ENCODE measurements around the gene GPR152.
A peak's percentile ranks its signal among the peaks of the same experiment; 100 is the strongest.

Gene GPR152

DNA sequence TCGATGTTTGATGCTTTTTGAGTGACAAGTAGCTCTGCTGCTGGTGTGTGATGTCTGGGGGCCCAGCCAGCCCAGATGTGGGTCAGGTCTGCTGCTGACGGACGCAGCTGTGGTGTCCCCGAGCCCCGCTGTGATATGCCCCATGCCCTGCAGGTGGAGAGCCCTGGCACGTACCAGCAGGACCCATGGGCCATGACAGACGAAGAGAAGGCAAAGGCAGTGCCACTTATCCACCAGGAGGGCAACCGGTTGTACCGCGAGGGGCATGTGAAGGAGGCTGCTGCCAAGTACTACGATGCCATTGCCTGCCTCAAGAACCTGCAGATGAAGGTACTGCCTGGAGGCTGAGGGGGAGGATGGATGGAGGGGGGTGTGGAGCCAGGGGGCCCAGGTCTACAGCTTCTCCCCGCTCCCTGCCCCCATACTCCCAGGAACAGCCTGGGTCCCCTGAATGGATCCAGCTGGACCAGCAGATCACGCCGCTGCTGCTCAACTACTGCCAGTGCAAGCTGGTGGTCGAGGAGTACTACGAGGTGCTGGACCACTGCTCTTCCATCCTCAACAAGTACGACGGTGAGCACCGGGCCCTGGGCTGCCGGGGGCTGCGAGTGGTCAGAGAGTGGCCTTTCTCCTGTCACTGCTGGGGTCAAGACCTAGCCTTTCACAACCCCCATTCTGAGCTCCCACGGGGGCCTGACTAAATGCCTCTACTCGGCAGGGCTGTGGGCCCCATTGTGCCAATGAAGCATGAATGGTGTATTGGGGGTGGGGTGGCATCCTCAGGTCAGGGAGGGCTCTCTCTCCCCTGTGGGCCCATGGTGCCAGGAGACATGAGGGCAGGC, 37.6 kb upstream of the GPR152 start:
- Histone ChIP-seq H3K4me1 (ENCODE audit: control insufficient read depth in 2 of 2, insufficient read depth in 1 of 2, low read depth in 1 of 2, low read length in 2 of 2) (no peaks in the 10 kb centered on the region), H3K23ac (ENCODE audit: low read depth, low read length, poor library complexity) (no peak overlapping the region), H4K91ac (ENCODE audit: low read depth, low read length, poor library complexity) (no peak overlapping the region), H4K8ac (ENCODE audit: low read depth, low read length) (peak overlapping the region; percentile 82), H3K36me3 (replicated peaks in 1 of 2; ENCODE audit: control insufficient read depth in 2 of 2, insufficient read depth in 2 of 2, low read length in 2 of 2) (peaks cover 44 to 78% of the 10 kb centered on the region in 2 donors), H2BK15ac (ENCODE audit: low read length) (no peak overlapping the region), H2BK120ac (ENCODE audit: low read depth, low read length) (no peak overlapping the region), H3K27ac (replicated peaks; ENCODE audit: low read length) (no peak overlapping the region), H3K4ac (ENCODE audit: low read length) (no peak overlapping the region), H3K9ac (ENCODE audit: low read depth, low read length, poor library complexity) (peak overlapping the region; percentile 70), H2AFZ (ENCODE audit: low read length) (no peak overlapping the region), H2BK5ac (ENCODE audit: low read length) (peak overlapping the region; percentile 53), H3K27me3 (ENCODE audit: control insufficient read depth in 3 of 3, insufficient read depth in 3 of 3, low read depth in 1 of 3, low read length in 3 of 3) (no peaks in the 10 kb centered on the region), H2AK5ac (ENCODE audit: low read depth, low read length) (no peak overlapping the region), H3K79me1 (ENCODE audit: low read depth, low read length) (peaks cover 10% of the 10 kb centered on the region), H2BK12ac (ENCODE audit: low read length) (no peak overlapping the region), H3K9me3 (replicated peaks in 1 of 2; ENCODE audit: control insufficient read depth in 2 of 2, insufficient read depth in 1 of 2, low read depth in 1 of 2, low read length in 2 of 2) (no peaks in the 10 kb centered on the region), H3K4me2 (ENCODE audit: insufficient read depth, low read length, poor library complexity, severe bottlenecking) (no peak overlapping the region), H3K18ac (ENCODE audit: low read length) (peak overlapping the region; percentile 57), H3K14ac (ENCODE audit: low read length) (no peak overlapping the region), H3K4me3 (ENCODE audit: low read length in 2 of 2) (no peak overlapping the region)
- no CpG with 5 or more reads among the region's 23 CpGs for WGBS, 2 donors (ENCODE audit: extremely low coverage in 2 of 2, insufficient read length in 2 of 2, insufficient replicate concordance in 1 of 2)
- DNase-seq (ENCODE audit: low spot score) = no peak

- Histone ChIP-seq H3K18ac (ENCODE audit: low read length) (peak overlapping the region; percentile 48), H2AK5ac (ENCODE audit: low read depth, low read length) (no peak overlapping the region), H2BK12ac (ENCODE audit: low read length) (peak overlapping the region; percentile 41), H4K91ac (ENCODE audit: low read depth, low read length, poor library complexity) (no peak overlapping the region), H4K8ac (ENCODE audit: low read depth, low read length) (no peak overlapping the region), H3K4me2 (ENCODE audit: insufficient read depth, low read length, poor library complexity, severe bottlenecking) (no peak overlapping the region), H3K14ac (ENCODE audit: low read length) (peak overlapping the region; percentile 21), H3K79me1 (ENCODE audit: low read depth, low read length) (peaks cover 13% of the 10 kb centered on the region), H2BK120ac (ENCODE audit: low read depth, low read length) (no peak overlapping the region), H2BK5ac (ENCODE audit: low read length) (peak overlapping the region; percentile 53), H3K4me1 (ENCODE audit: control insufficient read depth in 2 of 2, insufficient read depth in 1 of 2, low read depth in 1 of 2, low read length in 2 of 2) (no peaks in the 10 kb centered on the region), H2AFZ (ENCODE audit: low read length) (no peak overlapping the region), H3K27ac (replicated peaks; ENCODE audit: low read length) (no peak overlapping the region), H3K4me3 (ENCODE audit: low read length in 2 of 2) (no peak overlapping the region), H3K27me3 (ENCODE audit: control insufficient read depth in 3 of 3, insufficient read depth in 3 of 3, low read depth in 1 of 3, low read length in 3 of 3) (no peaks in the 10 kb centered on the region), H3K36me3 (replicated peaks in 1 of 2; ENCODE audit: control insufficient read depth in 2 of 2, insufficient read depth in 2 of 2, low read length in 2 of 2) (peaks cover 40 to 76% of the 10 kb centered on the region in 2 donors), H3K23ac (ENCODE audit: low read depth, low read length, poor library complexity) (peak overlapping the region; percentile 65), H3K4ac (ENCODE audit: low read length) (peak overlapping the region; percentile 66), H2BK15ac (ENCODE audit: low read length) (no peak overlapping the region), H3K9ac (ENCODE audit: low read depth, low read length, poor library complexity) (peak overlapping the region; percentile 70), H3K9me3 (replicated peaks in 1 of 2; ENCODE audit: control insufficient read depth in 2 of 2, insufficient read depth in 1 of 2, low read depth in 1 of 2, low read length in 2 of 2) (no peaks in the 10 kb centered on the region)
- no CpG with 5 or more reads among the region's 25 CpGs for WGBS, 2 donors (ENCODE audit: extremely low coverage in 2 of 2, insufficient read length in 2 of 2, insufficient replicate concordance in 1 of 2)
- DNase-seq (ENCODE audit: low spot score) = no peak
Observed at GRCh38 chr11:67489203-67489884, 36.8 kb upstream of the GPR152 start.

DNA sequence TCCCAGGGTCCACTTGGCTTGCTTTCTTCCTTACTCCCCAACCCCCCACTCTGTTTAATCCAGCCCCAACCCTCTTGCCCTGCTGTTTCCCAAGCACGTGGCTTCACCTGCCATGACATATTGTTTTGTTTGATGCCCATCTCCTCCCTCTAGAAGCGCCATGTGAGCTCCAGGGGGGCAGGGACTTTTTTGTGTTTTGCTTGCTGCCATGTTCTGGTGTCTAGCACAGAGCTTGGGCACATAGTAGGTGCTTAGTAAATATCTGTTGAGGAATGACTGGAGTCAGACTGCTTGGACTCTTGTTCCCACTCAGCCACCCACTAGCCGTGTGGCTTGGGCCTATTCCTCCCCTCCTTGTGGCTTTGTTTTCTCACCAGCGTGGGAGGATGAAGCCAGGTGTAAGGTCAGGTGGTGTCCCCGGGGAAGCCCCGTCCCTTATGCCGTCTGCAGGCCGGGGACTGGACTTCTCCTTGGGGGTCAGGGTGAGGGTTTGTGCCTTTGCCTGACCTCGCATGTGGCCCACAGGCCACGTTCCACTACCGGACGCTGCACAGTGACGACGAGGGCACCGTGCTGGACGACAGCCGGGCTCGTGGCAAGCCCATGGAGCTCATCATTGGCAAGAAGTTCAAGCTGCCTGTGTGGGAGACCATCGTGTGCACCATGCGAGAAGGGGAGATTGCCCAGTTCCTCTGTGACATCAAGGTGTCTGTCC, 34.1 kb upstream of the GPR152 start:
- Histone ChIP-seq H2BK12ac (ENCODE audit: low read length) (no peak overlapping the region), H3K9ac (ENCODE audit: low read depth, low read length, poor library complexity) (peak overlapping the region; percentile 21), H3K14ac (ENCODE audit: low read length) (no peak overlapping the region), H3K4ac (ENCODE audit: low read length) (no peak overlapping the region), H2AFZ (ENCODE audit: low read length) (no peak overlapping the region), H2BK5ac (ENCODE audit: low read length) (no peak overlapping the region), H3K18ac (ENCODE audit: low read length) (no peak overlapping the region), H2BK15ac (ENCODE audit: low read length) (no peak overlapping the region), H3K4me3 (ENCODE audit: low read length in 2 of 2) (no peak overlapping the region), H2BK120ac (ENCODE audit: low read depth, low read length) (no peak overlapping the region), H4K8ac (ENCODE audit: low read depth, low read length) (no peak overlapping the region), H3K23ac (ENCODE audit: low read depth, low read length, poor library complexity) (peak overlapping the region; percentile 95), H3K79me1 (ENCODE audit: low read depth, low read length) (peaks cover 10% of the 10 kb centered on the region), H3K4me1 (ENCODE audit: control insufficient read depth in 2 of 2, insufficient read depth in 1 of 2, low read depth in 1 of 2, low read length in 2 of 2) (peaks cover 4 to 7% of the 10 kb centered on the region in 2 donors), H3K9me3 (replicated peaks in 1 of 2; ENCODE audit: control insufficient read depth in 2 of 2, insufficient read depth in 1 of 2, low read depth in 1 of 2, low read length in 2 of 2) (peaks cover 0 to 3% of the 10 kb centered on the region in 2 donors), H3K27ac (replicated peaks; ENCODE audit: low read length) (no peak overlapping the region), H3K4me2 (ENCODE audit: insufficient read depth, low read length, poor library complexity, severe bottlenecking) (no peak overlapping the region), H4K91ac (ENCODE audit: low read depth, low read length, poor library complexity) (no peak overlapping the region), H2AK5ac (ENCODE audit: low read depth, low read length) (no peak overlapping the region), H3K27me3 (ENCODE audit: control insufficient read depth in 3 of 3, insufficient read depth in 3 of 3, low read depth in 1 of 3, low read length in 3 of 3) (no peaks in the 10 kb centered on the region), H3K36me3 (replicated peaks in 1 of 2; ENCODE audit: control insufficient read depth in 2 of 2, insufficient read depth in 2 of 2, low read length in 2 of 2) (peaks cover 24 to 49% of the 10 kb centered on the region in 2 donors)
- no CpG with 5 or more reads among the region's 20 CpGs for WGBS, 2 donors (ENCODE audit: extremely low coverage in 2 of 2, insufficient read length in 2 of 2, insufficient replicate concordance in 1 of 2)
- no peak for DNase-seq (ENCODE audit: low spot score)
